Measurements from ENCODE around the gene ALDH3B2. TPM values are rescaled to one million over a fixed set of nuclear protein-coding genes. Genes with fewer than 3 reads are reported as not detected.

The ALDH3B2 gene
- total and polyA plus RNA-seq, 8 donors, result 0.89 to 23.5 TPM; not detected in 6

- 85 to 93% (median 88%) methylated on average over 12 of the region's 12 CpGs for WGBS, 5 donors
- Histone ChIP-seq H3K4me1 (no peaks in the 10 kb centered on the region), H3K9me3 (peaks cover 0 to 7% (median 3%) of the 10 kb centered on the region in 4 donors), H3K36me3 (no peaks in the 10 kb centered on the region), H3K4me3 (no peak overlapping the region), H3K27me3 (peaks cover 0 to 35% (median 0%) of the 10 kb centered on the region in 3 donors), H3K27ac (no peak overlapping the region)
- TF ChIP-seq POLR2A (IDR thresholded peaks at IDR 0.05) (no peak), POLR2AphosphoS5 (IDR thresholded peaks at IDR 0.05) (no peak), CTCF (IDR thresholded peaks at IDR 0.05) (no peak), EP300 (IDR thresholded peaks at IDR 0.05) (no peak)
- intact Hi-C loops (cut with DNase I; ENCODE audit: low total_unique reads), result no loop called here
- no peak for DNase-seq
Measured at GRCh38 chr11:67695606-67696005, 21.2 kb upstream of the ALDH3B2 start.

DNA sequence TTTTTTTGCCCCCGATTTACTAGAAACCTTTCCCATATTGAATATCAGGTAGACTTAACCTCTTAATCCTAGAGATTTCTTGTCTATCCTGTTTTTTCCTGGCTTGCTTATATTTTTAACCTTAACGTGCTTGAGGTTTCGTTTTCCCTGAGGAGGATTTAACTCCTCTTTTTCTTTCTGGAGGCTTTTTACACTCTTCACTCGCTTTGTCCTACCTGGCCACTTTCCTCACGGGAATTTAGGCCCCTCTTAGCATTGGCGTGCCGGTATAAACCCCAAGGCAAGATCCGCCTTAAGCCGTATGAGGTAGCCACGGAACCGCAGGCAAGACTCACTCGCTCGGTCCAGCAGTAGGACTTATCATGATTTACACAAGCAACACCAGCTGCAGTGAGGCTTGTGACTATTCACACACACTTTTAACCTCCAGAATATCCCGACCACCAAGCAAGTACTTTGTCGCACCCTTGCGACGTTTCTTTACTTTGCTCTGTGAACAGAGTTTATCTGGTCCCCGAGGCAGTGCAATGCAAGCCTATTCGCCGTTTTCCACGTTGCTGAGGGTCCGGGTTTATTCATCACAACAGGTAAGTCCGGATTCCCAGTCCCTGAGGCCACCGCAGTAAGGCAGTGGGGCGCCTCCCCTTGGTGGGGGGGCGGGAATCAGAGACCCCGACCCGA lies 20.6 kb upstream of the ALDH3B2 start:
- no peaks in the 10 kb centered on the region for H3K36me3 ChIP-seq
- H3K27ac ChIP-seq, result no peak overlapping the region
- H3K4me3 ChIP-seq, result no peak overlapping the region
- no peak for TF ChIP-seq CTCF (IDR thresholded peaks at IDR 0.05)
- no peak for TF ChIP-seq POLR2AphosphoS5 (IDR thresholded peaks at IDR 0.05)
- no peak for TF ChIP-seq POLR2A (IDR thresholded peaks at IDR 0.05)
- TF ChIP-seq EP300 (IDR thresholded peaks at IDR 0.05), result no peak
- H3K9me3 ChIP-seq, result peaks cover 0 to 7% (median 3%) of the 10 kb centered on the region in 4 donors
- peaks cover 0 to 30% (median 0%) of the 10 kb centered on the region in 3 donors for H3K27me3 ChIP-seq
- H3K4me1 ChIP-seq, result no peaks in the 10 kb centered on the region
- 76 to 87% (median 80%) methylated on average over 28 of the region's 28 CpGs for WGBS, 5 donors
- intact Hi-C loops (cut with DNase I; ENCODE audit: low total_unique reads), result no loop called here
- no peak for DNase-seq

DNA sequence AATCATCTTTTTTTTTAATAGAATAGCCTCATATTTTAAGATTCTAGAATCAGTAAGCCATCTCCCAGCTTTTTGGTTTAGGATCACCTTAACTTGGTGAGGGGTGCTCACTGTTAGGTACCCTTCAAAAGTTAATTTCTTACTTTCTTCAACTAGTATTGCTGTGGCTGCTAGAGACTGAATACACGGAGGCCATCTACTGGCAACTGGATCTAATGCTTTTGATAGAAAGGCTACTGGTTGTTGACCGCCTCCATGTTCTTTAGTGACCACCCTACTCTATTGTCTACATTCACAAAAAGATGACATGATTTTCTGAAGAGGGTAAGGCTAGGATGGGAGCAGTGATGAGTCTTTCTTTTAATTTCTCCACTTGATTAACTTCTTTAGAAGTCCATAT lies 16.7 kb upstream of the ALDH3B2 start:
- Histone ChIP-seq H3K4me3 (no peak overlapping the region), H3K27ac (no peak overlapping the region), H3K4me1 (no peaks in the 10 kb centered on the region), H3K36me3 (no peaks in the 10 kb centered on the region), H3K27me3 (peaks cover 0 to 29% (median 0%) of the 10 kb centered on the region in 3 donors), H3K9me3 (no peaks in the 10 kb centered on the region)
- DNase-seq, result no peak
- WGBS, 5 donors, result 37 to 57% (median 50%) methylated on average over 2 of the region's 2 CpGs
- TF ChIP-seq POLR2A (IDR thresholded peaks at IDR 0.05) (no peak), CTCF (IDR thresholded peaks at IDR 0.05) (peak in 1 of 7 experiments; percentile 9)
- intact Hi-C loops (cut with DNase I; ENCODE audit: low total_unique reads), result no loop called here

GRCh38 chr11:67689178-67689577 lies 14.8 kb upstream of the ALDH3B2 start:
- Histone ChIP-seq H3K27me3 (peaks cover 0 to 25% (median 0%) of the 10 kb centered on the region in 3 donors), H3K4me3 (no peak overlapping the region), H3K4me1 (no peaks in the 10 kb centered on the region), H3K36me3 (no peaks in the 10 kb centered on the region), H3K9me3 (no peaks in the 10 kb centered on the region), H3K27ac (no peak overlapping the region)
- TF ChIP-seq EP300 (IDR thresholded peaks at IDR 0.05), result no peak
- no peak for TF ChIP-seq POLR2A (IDR thresholded peaks at IDR 0.05)
- no peak for TF ChIP-seq CTCF (IDR thresholded peaks at IDR 0.05)
- no peak for TF ChIP-seq POLR2AphosphoS5 (IDR thresholded peaks at IDR 0.05)
- DNase-seq, result no peak
- intact Hi-C loops (cut with DNase I; ENCODE audit: low total_unique reads), result no loop called here
- WGBS, 5 donors, result 73 to 84% (median 80%) methylated on average over 4 of the region's 4 CpGs

All from stomach (tissue), 9 donors.